Calu3 (cell line): ENCODE results near the gene CHI3L2. TPM values are rescaled to one million over a fixed set of nuclear protein-coding genes. Genes with fewer than 3 reads are reported as not detected.

Source experiments
- BruUV-seq: library from RNA; stranded (reverse); fragments of 400-500 nt; replicated peaks from 2 replicates; lab custom pipeline; 2021; lab: Mats Ljungman, UMichigan
- CTCF ChIA-PET: fragments of 300-600 bp; sonication (Branson Sonifier 250); formaldehyde crosslinking; loops from one replicate; lab custom pipeline; 2022; ENCODE audit warnings: antibody characterized with exemption; lab: Charles Lee
- DNase-seq: peaks from one replicate; pipeline ENCODE4 v3.0.0; 2022
- H3K27ac Mint-ChIP-seq: one replicate; pipeline ENCODE4 v1.8.0; 2022; ENCODE audit warnings: mixed read lengths; ENCODE audit not compliant: unreplicated experiment
- H3K27me3 Mint-ChIP-seq: one replicate; pipeline ENCODE4 v1.8.0; 2022; ENCODE audit warnings: mixed read lengths; ENCODE audit not compliant: unreplicated experiment
- H3K36me3 Mint-ChIP-seq: one replicate; pipeline ENCODE4 v1.8.0; 2022; ENCODE audit warnings: mild to moderate bottlenecking, moderate library complexity, mixed read lengths; ENCODE audit not compliant: insufficient read depth, unreplicated experiment
- H3K4me1 Mint-ChIP-seq: one replicate; pipeline ENCODE4 v1.8.0; 2022; ENCODE audit warnings: mild to moderate bottlenecking, low read depth, mixed read lengths; ENCODE audit not compliant: unreplicated experiment
- H3K4me3 Mint-ChIP-seq: one replicate; pipeline ENCODE4 v1.8.0; 2022; ENCODE audit warnings: mild to moderate bottlenecking, low read depth, moderate library complexity, mixed read lengths; ENCODE audit not compliant: unreplicated experiment
- H3K9me3 Mint-ChIP-seq: one replicate; pipeline ENCODE4 v1.8.0; 2022; ENCODE audit warnings: low read depth, mixed read lengths; ENCODE audit not compliant: unreplicated experiment
- CTCF ChIP-seq: fragments of 200-600 bp; IDR thresholded peaks from one replicate; pipeline ENCODE4 v1.8.0; 2022; ENCODE audit warnings: antibody characterized with exemption; ENCODE audit not compliant: unreplicated experiment
- intact Hi-C: fragments of 100-400 bp; cut with micrococcal nuclease; formaldehyde crosslinking; loops from one replicate; pipeline ENCODE4 v1.10.0; 2022; ENCODE audit not compliant: unreplicated experiment
- total RNA-seq: library from RNA; stranded (reverse); gene quantifications from 2 replicates; pipeline ENCODE4 v1.2.3, GENCODE V29; 2022

CHI3L2 gene
- total RNA-seq, 1 experiment from 2014 or later: 0.52 TPM

- Mint-ChIP-seq H3K36me3 (peaks cover 12% of the 10 kb centered on the region), H3K4me3 (no peak overlapping the region), H3K27ac (no peak overlapping the region), H3K9me3 (no peaks in the 10 kb centered on the region), H3K27me3 (no peaks in the 10 kb centered on the region), H3K4me1 (no peaks in the 10 kb centered on the region)
- no peak for TF ChIP-seq CTCF
- intact Hi-C loops: no loop called here
- CTCF ChIA-PET: interaction anchor here (0.7 kb wide), 1 partner anchor 41 kb away, joined by 8 read pairs; no protein-coding TSS in a partner anchor
- BruUV-seq: TSS peak; percentile 26
- DNase-seq: no peak
These were observed 42.9 kb upstream of the CHI3L2 start for GRCh38 chr1:111184663-111185062.

GRCh38 chr1:111190931-111191451, 36.5 kb upstream of the CHI3L2 start:
- Mint-ChIP-seq H3K4me1 (peaks cover 28% of the 10 kb centered on the region), H3K36me3 (peaks cover 15% of the 10 kb centered on the region), H3K27me3 (no peaks in the 10 kb centered on the region), H3K4me3 (no peak overlapping the region), H3K27ac (no peak overlapping the region), H3K9me3 (no peaks in the 10 kb centered on the region)
- intact Hi-C loops: no loop called here
- no TSS peak for BruUV-seq
- CTCF ChIA-PET: interaction anchor here (1.3 kb wide), 1 partner anchor 262 kb away, joined by 3 read pairs; no protein-coding TSS in a partner anchor
- no peak for TF ChIP-seq CTCF
- no peak for DNase-seq

GRCh38 chr1:111191496-111191895, 36.0 kb upstream of the CHI3L2 start:
- H3K4me1 Mint-ChIP-seq: peaks cover 28% of the 10 kb centered on the region
- BruUV-seq: no TSS peak
- no peak for TF ChIP-seq CTCF
- H3K4me3 Mint-ChIP-seq: no peak overlapping the region
- H3K27ac Mint-ChIP-seq: no peak overlapping the region
- H3K36me3 Mint-ChIP-seq: peaks cover 15% of the 10 kb centered on the region
- H3K27me3 Mint-ChIP-seq: no peaks in the 10 kb centered on the region
- DNase-seq: no peak
- no peaks in the 10 kb centered on the region for H3K9me3 Mint-ChIP-seq
- intact Hi-C loops: no loop called here
- CTCF ChIA-PET: interaction anchor here (1.3 kb wide), 1 partner anchor 262 kb away, joined by 3 read pairs; no protein-coding TSS in a partner anchor

GRCh38 chr1:111192074-111192473, 35.4 kb upstream of the CHI3L2 start:
- no peak for TF ChIP-seq CTCF
- H3K9me3 Mint-ChIP-seq: no peaks in the 10 kb centered on the region
- BruUV-seq: no TSS peak
- intact Hi-C loops: no loop called here
- H3K27ac Mint-ChIP-seq: peak overlapping the region; percentile 45
- no peaks in the 10 kb centered on the region for H3K27me3 Mint-ChIP-seq
- H3K4me1 Mint-ChIP-seq: peaks cover 31% of the 10 kb centered on the region
- peaks cover 16% of the 10 kb centered on the region for H3K36me3 Mint-ChIP-seq
- no peak overlapping the region for H3K4me3 Mint-ChIP-seq
- no peak for DNase-seq
- CTCF ChIA-PET: interaction anchor here (1.3 kb wide), 1 partner anchor 261 kb away, joined by 3 read pairs; no protein-coding TSS in a partner anchor
